ENCODE results near the gene ZBTB32.

ZBTB32 gene

DNA sequence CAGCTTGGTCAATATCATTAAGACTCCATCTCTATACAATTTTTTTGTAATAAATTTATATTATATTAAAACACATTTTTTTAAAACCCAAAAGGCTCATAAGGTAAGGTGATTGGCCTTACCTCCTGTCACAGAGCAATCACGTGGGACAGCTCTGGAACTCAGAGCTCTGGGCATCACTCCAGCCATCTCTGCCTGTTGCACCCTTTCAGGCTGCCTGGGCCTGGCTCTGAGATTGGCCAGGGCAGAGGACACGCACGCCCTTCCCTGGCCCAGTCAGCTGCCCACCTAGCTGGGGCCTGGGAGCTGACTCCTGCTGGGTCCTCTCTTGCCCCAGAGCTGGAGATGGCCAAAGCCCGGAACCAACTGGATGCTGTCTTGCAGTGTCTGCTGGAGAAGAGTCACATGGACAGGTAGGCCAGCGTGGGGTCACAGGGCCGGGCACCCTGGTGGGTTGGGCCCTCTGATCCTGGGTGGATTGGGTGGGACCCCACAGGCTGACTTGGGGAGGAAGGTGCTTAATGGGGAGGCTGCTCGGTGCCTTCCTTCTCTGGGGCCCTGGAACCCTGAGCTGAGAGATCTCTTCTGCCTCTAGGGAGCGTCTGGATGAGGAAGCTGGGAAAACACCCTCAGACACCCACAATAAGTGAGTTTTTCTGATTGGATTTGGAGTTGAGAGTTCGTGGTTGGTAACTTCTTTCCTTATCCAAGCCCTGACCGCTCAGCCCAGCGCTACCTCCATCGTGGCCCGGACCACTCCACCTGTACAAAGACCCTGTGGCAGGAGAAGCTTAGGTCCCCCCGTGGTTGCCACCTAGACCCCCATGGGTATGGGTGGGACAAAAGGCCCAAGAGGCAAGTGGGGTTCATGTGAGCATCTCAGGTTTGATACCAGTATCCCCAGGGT, 47.7 kb downstream of the ZBTB32 start:
- no peak for DNase-seq

DNA sequence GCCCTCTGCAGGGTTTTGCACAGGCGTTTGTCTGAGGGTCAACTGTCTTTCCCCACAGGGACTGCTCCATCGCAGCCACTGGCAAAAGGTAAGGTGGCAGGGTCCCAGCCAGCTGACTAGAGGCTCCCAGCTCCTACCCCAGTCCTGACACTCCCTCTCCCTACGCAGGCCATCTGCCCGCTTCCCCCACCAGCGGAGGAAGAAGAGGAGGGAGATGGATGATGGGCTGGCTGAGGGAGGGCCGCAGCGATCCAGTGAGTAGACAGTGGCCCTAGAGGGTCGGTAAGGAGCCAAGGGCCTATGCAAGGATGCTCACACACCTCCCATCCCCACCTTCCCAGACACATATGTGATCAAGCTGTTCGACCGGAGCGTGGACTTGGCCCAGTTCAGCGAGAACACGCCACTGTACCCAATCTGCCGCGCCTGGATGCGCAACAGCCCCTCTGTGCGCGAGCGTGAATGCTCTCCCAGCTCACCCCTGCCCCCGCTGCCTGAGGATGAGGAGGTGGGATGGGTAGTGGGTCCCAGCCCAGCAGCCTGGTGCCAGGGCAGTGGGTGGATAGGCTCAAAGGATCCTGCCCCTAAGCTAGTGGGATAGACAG, 48.5 kb downstream of the ZBTB32 start:
- no peak for DNase-seq

GRCh38 chr19:35753634-35754369, 49.4 kb downstream of the ZBTB32 start:
- no peak for DNase-seq

DNA sequence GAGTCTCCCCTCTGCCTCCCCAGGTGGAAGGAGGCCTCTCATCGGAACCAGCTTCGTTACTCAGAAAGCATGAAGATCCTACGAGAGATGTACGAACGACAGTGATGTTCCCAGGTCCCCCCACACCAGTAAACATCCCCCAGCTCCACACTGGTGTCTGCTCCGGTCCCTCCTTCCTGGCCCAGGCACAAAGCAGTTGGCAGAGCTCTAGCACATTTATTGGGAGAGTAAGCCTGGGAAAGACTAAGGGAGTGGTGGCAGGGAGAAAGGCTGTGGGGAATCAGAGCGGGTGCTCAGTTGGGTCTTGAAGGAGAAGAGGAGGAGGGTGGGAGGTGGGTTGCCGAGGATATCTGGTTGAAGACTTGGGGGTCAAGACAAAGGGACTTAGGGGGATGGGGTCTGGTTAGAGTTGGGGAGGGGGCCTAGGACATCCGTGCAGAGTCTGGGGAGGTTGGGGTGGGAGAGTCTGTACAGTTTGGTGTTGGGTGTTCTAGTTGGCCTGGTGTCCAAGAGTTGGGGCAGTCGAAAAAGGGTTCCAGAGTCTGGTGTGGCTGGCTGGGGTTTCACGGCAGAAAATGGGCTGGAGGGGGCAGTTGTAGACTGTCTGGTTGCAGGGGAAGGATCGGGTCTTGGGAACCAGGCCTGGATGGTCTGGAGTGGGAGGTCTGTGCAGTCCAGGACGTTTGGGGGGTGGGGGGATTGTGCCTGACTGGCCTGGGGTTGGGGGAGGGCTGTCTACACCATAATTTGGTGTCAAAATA, 50.2 kb downstream of the ZBTB32 start:
- no peak for DNase-seq

DNA sequence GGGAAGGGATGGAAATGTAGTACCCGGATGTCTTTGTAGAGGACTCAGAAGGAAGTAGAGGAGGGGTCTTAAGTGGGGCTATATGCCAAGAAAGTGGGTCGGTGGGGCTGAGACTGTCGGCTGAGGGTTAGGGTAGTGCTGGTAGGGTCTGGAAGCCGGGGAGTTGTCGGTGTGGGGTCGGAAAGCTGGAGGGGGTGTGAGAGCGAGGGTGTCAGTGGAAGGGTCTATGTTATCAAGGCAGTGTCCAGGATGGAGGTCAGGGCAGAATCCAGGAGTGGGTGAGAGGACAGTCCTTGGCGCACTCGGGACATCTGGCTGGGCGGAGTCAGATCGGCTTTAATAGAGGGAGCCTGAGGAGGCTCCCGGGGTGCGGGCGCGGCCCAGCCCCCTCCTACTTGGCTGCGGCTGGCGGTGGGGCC, 50.8 kb downstream of the ZBTB32 start:
- no peak for DNase-seq

DNA sequence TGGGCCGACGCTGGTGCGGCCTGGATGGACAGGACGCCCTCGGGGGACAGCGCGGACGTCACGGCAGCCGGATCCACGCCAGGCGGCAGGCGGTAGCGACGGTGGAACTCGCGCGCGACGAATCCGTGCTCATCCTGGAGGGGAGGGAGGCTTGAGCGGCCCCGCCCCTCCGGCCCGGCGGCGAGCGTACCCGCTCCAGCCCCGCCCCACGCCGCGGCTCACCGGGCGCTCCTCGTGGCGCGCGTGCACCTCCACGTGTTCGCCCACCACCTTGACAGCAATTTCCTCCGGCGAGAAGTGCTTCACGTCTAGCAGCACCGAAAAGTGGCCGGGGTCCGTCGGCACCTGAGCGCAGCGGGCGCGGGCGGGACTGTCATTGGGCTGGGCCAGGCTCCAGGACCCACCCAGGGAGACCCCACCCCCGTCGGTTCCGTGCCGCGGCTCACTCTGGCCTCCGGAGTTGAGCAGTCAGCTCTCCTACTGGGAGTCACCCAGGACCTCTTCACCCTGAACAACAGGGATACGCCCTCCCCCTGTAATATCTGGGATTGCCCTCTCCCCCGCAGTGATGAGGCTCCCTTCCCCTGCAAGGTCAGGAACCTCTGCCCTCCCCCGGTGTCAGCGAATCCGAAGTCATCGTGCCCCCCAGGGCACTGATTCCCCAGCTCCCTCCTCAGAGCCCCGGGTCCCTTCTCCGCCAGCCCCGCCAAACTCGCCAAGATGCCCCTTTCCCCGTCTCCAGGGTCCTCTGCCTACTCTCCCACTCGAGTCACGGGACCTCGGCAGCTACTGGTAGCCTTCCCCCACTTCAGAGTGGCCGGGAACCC, 51.4 kb downstream of the ZBTB32 start:
- DNase-seq = peak in 1 of 51 donors; percentile 9

DNA sequence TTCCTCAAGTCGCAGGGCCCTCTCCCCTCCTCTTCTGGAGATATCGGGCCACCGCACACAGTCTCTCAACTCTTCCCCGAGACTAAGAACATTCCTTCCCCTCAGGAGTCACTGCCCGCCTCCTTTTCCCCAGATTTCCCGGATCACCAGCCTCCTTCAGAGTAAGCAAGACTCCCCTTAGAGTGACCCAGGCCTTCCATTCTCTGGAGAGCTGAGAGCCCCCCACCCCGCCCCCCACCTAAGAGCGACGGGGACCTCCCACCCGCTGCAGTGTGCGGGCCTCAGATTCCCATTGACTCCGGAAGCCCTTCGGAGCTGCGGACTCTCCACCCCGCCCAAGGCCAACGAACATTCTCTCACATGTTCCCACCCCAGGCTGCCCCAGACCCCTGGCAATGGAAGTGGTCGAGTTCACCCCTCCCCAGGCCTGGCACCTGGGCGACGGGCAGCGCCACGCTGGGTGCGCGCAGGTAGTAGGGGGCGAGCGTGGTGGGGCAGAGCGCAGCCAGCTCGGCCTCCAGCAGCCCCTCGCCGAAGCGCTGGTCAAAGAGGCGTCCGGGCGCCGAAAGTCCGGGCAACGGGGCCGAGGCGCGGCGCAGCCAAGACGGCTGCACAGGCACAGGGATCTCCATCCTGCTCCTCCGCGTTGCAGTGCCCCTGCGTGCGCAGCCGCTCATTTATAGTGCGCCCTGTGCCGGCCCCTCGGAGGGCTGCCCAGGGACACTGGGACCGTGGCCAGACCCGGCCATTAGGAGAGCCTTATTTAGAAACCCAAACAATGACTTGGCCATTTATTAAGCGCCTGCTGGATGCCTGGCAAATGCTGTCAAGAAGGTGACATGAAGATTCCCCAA, 52.2 kb downstream of the ZBTB32 start, which contains the start of gene HSPB6:
Gene HSPB6, minus strand, starts transcription at position 653 of the 854 bp plus-strand sequence. Its CDS starts 21 bp downstream, at position 632.
- peak in 21 of 51 donors; percentile 13 to 43 (median 30) for DNase-seq

DNA sequence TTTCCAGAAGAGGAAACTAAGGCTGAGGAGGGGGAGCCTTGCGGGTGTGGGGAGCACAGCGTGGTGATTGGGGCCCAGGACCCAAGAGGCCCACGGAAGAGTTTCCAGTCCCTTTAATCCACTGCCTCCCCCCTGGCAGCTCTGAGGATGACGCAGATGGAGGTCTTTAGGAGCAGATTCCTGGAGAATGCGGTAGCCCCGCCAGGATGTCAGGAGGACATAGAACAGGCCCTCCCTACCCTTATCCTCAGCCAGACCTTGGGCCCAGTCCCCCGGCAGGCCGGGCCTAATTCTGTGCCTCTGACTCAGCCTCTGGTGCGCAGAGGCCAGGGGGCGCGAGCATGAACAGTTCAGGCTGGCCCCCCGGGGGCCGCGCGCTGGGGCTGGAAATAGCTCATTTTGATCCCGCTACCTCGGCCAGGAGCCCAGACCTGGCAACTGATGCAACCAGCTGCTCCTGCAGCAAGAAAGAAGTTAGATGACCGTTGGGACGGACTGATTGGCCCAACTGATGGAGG, 52.9 kb downstream of the ZBTB32 start:
- peak in 23 of 51 donors; percentile 41 to 81 (median 61) for DNase-seq

DNA sequence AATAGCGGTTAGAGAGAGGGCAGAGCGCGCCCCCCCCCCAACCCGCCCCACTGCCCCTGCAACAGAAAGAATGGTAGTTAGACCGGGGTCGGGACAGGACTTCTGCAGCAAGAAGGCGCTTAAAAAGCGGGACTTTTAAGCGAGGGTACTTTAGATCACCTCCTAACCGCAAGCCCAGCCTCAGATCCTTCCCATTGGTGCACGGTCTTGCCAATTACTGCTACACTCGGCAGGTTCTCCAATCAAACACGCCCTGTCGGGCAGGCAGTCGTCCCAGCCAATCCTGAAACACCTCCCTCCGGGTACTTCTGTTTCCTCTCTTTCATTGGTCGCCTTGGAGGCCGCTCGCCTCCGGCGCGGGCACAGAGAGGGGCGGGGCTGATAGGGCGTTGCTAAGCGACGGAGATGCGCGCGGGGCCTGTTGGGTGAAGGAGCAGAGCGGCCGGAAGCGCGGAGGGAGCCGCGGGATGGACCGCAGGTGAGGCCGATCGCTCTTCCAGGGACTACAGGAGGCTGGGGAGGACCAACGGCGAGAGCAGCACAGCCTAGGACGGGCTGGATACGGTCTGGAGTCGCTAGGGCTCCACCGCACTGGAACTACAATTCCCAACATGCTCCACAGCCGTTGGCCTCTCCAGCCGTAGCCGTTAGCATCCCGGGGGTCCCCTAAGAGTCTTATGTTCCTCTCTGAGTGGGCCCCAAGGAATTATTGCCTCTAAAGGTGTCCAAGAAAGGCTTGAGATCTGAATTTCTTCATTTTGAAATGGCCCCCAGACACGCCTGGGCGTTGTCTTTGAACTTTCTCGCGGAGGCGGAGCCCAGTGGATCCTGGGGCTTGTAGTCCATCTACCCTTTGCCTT, 53.6 kb downstream of the ZBTB32 start, which contains the start of gene PROSER3:
Gene PROSER3, plus strand, starts transcription at position 428 of the 860 bp plus-strand sequence. Its CDS starts 40 bp downstream, at position 468.
- peak; percentile 77 to 99 (median 97) for DNase-seq

DNA sequence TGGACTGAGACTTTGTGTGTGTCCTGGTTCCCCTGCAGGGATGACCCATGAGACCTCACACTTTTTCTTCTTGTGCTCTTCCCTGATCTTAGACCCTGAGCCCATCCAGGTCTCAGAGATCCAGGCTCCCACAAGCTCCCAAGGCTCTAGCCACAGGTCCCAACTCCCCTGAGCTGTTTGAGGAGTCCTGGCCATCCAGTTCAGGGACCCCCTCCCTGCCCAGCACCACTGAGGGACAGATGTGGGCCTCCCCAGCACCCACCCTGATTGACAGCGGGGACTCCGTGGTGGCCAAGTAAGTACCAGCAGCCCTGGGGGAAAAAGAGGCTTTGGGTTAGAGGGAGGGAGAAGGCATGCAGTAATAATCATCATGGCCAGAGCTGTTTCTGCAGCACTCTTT, 55.3 kb downstream of the ZBTB32 start:
- DNase-seq = no peak

- DNase-seq = no peak
Observed at GRCh38 chr19:35760711-35761349, 56.5 kb downstream of the ZBTB32 start.

GRCh38 chr19:35764432-35765315, 60.3 kb downstream of the ZBTB32 start:
- no peak for DNase-seq

All from hypothalamus (tissue), 51 donors.